ENCODE data around the gene UBN2.

DNA sequence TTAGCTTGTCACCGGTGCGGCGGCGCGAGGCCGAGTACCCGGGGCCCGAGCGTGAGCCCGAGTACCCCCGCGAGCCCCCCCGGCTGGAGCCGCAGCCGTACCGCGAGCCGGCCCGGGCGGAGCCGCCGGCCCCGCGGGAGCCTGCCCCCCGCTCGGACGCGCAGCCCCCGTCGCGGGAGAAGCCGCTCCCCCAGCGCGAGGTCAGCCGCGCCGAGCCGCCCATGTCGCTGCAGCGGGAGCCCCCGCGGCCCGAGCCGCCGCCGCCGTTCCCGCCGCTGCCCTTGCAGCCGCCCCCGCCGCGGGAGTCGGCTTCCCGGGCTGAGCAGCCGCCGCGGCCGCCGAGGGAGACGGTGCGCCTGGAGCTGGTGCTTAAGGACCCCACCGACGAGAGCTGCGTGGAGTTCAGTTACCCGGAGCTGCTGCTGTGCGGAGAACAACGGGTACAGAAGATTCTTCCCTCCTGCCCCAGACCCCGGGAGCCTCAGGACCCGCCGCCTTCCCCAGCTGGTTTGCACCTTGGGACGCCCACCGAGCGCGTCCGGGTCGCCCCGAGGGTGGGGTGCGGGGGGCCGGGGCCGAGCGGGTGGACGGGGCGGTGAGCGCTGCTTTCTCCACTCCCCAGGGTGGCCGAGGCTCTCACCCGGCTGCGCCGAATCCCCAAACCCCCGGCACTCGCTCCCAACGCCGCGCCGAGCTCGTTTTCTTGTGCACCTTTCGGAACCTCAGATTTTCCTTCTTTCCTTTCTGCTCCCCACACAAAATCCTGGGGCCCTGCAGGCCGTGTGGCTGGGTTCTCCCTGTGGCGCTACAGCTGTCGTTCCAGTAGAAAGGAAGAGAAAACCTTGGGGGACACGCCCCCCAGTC, 708 bp downstream of the UBN2 start:
- no peak for TF ChIP-seq CTCF (IDR thresholded peaks at IDR 0.05)
- TF ChIP-seq POLR2A (IDR thresholded peaks at IDR 0.05): no peak
